MM.1S (cell line): ENCODE measurements around the gene B4GALT6.
A peak's percentile ranks its signal among the peaks of the same experiment; 100 is the strongest.

Source experiments
- DNase-seq: peaks from one replicate; pipeline ENCODE4 v3.0.0-alpha.2; 2015
- H2AFZ ChIP-seq: fragments of 300-600 bp; sonication (generic); 2 replicates; pipeline ENCODE4 v1.6.0; 2016; ENCODE audit warnings: antibody characterized with exemption, low read length
- H3F3A ChIP-seq: fragments of 300-600 bp; sonication (generic); 2 replicates; pipeline ENCODE4 v1.6.1; 2016; ENCODE audit warnings: mild to moderate bottlenecking, antibody characterized with exemption, low read length, moderate library complexity, mixed read lengths; ENCODE audit not compliant: insufficient read depth
- H3K27ac ChIP-seq: fragments of 300-600 bp; sonication (generic); 2 replicates; pipeline ENCODE4 v1.5.1; 2016; ENCODE audit warnings: mild to moderate bottlenecking, low read length
- H3K27me3 ChIP-seq: fragments of 300-600 bp; sonication (generic); replicated peaks from 2 replicates; pipeline ENCODE4 v1.6.0; 2016; ENCODE audit warnings: low read length; ENCODE audit not compliant: insufficient read depth
- H3K36me3 ChIP-seq: fragments of 300-600 bp; sonication (generic); replicated peaks from 2 replicates; pipeline ENCODE4 v1.6.1; 2016; ENCODE audit warnings: mild to moderate bottlenecking, low read length, mixed read lengths; ENCODE audit not compliant: insufficient read depth
- H3K4me1 ChIP-seq: fragments of 300-600 bp; sonication (generic); 2 replicates; pipeline ENCODE4 v1.6.1; 2016; ENCODE audit warnings: low read length, mixed read lengths
- H3K4me2 ChIP-seq: fragments of 300-600 bp; sonication (generic); 2 replicates; pipeline ENCODE4 v1.6.0; 2016; ENCODE audit warnings: low read depth, low read length
- H3K4me3 ChIP-seq: fragments of 300-600 bp; sonication (generic); 2 replicates; pipeline ENCODE4 v1.5.1; 2016; ENCODE audit warnings: low read length, mixed read lengths
- H3K79me2 ChIP-seq: fragments of 300-600 bp; sonication (generic); 2 replicates; pipeline ENCODE4 v1.6.1; 2016; ENCODE audit warnings: mixed run types, low read length, mixed read lengths
- H3K9ac ChIP-seq: fragments of 300-600 bp; sonication (generic); 2 replicates; pipeline ENCODE4 v1.6.1; 2016; ENCODE audit warnings: low read length, mixed read lengths
- H3K9me2 ChIP-seq: fragments of 300-600 bp; sonication (generic); replicated peaks from 2 replicates; pipeline ENCODE4 v1.6.1; 2016; ENCODE audit warnings: mild to moderate bottlenecking, low read length, mixed read lengths; ENCODE audit not compliant: insufficient read depth
- H3K9me3 ChIP-seq: fragments of 300-600 bp; sonication (generic); replicated peaks from 2 replicates; pipeline ENCODE4 v1.6.1; 2016; ENCODE audit warnings: mild to moderate bottlenecking, low read length, mixed read lengths; ENCODE audit not compliant: insufficient read depth
- H4K20me1 ChIP-seq: fragments of 300-600 bp; sonication (generic); 2 replicates; pipeline ENCODE4 v1.6.1; 2016; ENCODE audit warnings: mild to moderate bottlenecking, low read length, moderate library complexity, mixed read lengths; ENCODE audit not compliant: insufficient read depth
- CTCF ChIP-seq: fragments of 300-600 bp; sonication (generic); IDR thresholded peaks from 2 replicates; pipeline ENCODE4 v1.5.1; 2016; ENCODE audit warnings: antibody characterized with exemption, low read length, mixed read lengths
- EZH2 ChIP-seq: fragments of 300-600 bp; sonication (generic); optimal IDR thresholded peaks from 2 replicates; pipeline ENCODE3; 2017; ENCODE audit warnings: low read depth, mild to moderate bottlenecking, antibody characterized with exemption, low read length, mixed read lengths
- EZH2phosphoT487 ChIP-seq: fragments of 300-600 bp; sonication (generic); IDR thresholded peaks from 2 replicates; pipeline ENCODE4 v1.6.1; 2018; ENCODE audit warnings: antibody characterized with exemption, low read length

The B4GALT6 gene

GRCh38 chr18:31686572-31686971 is 2.2 kb upstream of the B4GALT6 start:
- Histone ChIP-seq H3F3A (peaks cover 4% of the 10 kb centered on the region; the same call in 1 of the 2 replicates), H3K4me3 (no peak overlapping the region), H3K4me1 (peaks cover 8% of the 10 kb centered on the region; the same call in 1 of the 2 replicates), H3K79me2 (no peaks in the 10 kb centered on the region), H3K9me3 (no peaks in the 10 kb centered on the region), H3K4me2 (0 out of 2 replicates have a peak overlapping the region, but pooled peaks have one; percentile 89), H3K36me3 (no peaks in the 10 kb centered on the region), H2AFZ (no peak overlapping the region), H4K20me1 (no peaks in the 10 kb centered on the region), H3K27ac (no peak overlapping the region), H3K27me3 (no peaks in the 10 kb centered on the region), H3K9me2 (no peaks in the 10 kb centered on the region), H3K9ac (no peak overlapping the region)
- TF ChIP-seq EZH2 (no peak), EZH2phosphoT487 (no peak), CTCF (no peak)
- no peak for DNase-seq

- Histone ChIP-seq H3K4me3 (peak overlapping the region; percentile 73), H3K36me3 (no peaks in the 10 kb centered on the region), H3K4me2 (peak overlapping the region; percentile 89), H3K27me3 (no peaks in the 10 kb centered on the region), H3K27ac (peak overlapping the region; percentile 61; the same call in 1 of the 2 replicates), H3K4me1 (peaks cover 8% of the 10 kb centered on the region; the same call in 1 of the 2 replicates), H3K9me3 (no peaks in the 10 kb centered on the region), H3F3A (peaks cover 4% of the 10 kb centered on the region; the same call in 1 of the 2 replicates), H3K9ac (peak overlapping the region; percentile 69; the same call in 1 of the 2 replicates), H2AFZ (peak overlapping the region; percentile 96), H4K20me1 (no peaks in the 10 kb centered on the region), H3K9me2 (no peaks in the 10 kb centered on the region), H3K79me2 (no peaks in the 10 kb centered on the region)
- peak; percentile 40 for TF ChIP-seq CTCF
- TF ChIP-seq EZH2, result no peak
- DNase-seq, result peak; percentile 85
These were observed 1.0 kb upstream of the B4GALT6 start for GRCh38 chr18:31685097-31686082.

- Histone ChIP-seq H3K36me3 (no peaks in the 10 kb centered on the region), H3K4me2 (peak overlapping the region; percentile 81), H3K9ac (peak overlapping the region; percentile 45; the same call in 1 of the 2 replicates), H3K4me1 (peaks cover 8% of the 10 kb centered on the region; the same call in 1 of the 2 replicates), H3K9me2 (no peaks in the 10 kb centered on the region), H4K20me1 (no peaks in the 10 kb centered on the region), H3K27me3 (no peaks in the 10 kb centered on the region), H3K9me3 (no peaks in the 10 kb centered on the region), H3F3A (peaks cover 4% of the 10 kb centered on the region; the same call in 1 of the 2 replicates), H3K79me2 (no peaks in the 10 kb centered on the region), H3K4me3 (peak overlapping the region; percentile 65), H3K27ac (no peak overlapping the region), H2AFZ (peak overlapping the region; percentile 89)
- no peak for DNase-seq
- TF ChIP-seq CTCF, result no peak
- no peak for TF ChIP-seq EZH2phosphoT487
- TF ChIP-seq EZH2, result no peak
These were observed 458 bp downstream of the B4GALT6 start for GRCh38 chr18:31683968-31684278.
